HFFc6 (cell line): ENCODE data around the gene BPIFA1. TPM values are rescaled to one million over a fixed set of nuclear protein-coding genes. Genes with fewer than 3 reads are reported as not detected.

ENCODE experiments used
- DNase-seq: peaks from one replicate; pipeline ENCODE4 v3.0.0-alpha.2; 2018
- H3K27ac Mint-ChIP-seq: 2 replicates; pipeline ENCODE4 v1.8.0; 2020; ENCODE audit warnings: mild to moderate bottlenecking, mixed read lengths
- H3K27me3 Mint-ChIP-seq: 2 replicates; pipeline ENCODE4 v1.8.0; 2021; ENCODE audit warnings: mild to moderate bottlenecking, moderate library complexity, mixed read lengths; ENCODE audit not compliant: insufficient read depth
- H3K36me3 Mint-ChIP-seq: 2 replicates; pipeline ENCODE4 v1.8.0; 2021; ENCODE audit warnings: low read depth, mixed read lengths
- H3K4me1 Mint-ChIP-seq: 2 replicates; pipeline ENCODE4 v1.8.0; 2020; ENCODE audit warnings: low read depth, mixed read lengths
- H3K4me3 Mint-ChIP-seq: 2 replicates; pipeline ENCODE4 v1.8.0; 2020; ENCODE audit warnings: mild to moderate bottlenecking, moderate library complexity, mixed read lengths
- H3K9me3 Mint-ChIP-seq: 2 replicates; pipeline ENCODE4 v1.8.0; 2020; ENCODE audit warnings: mild to moderate bottlenecking, mixed read lengths
- total RNA-seq, 6 experiments: library from RNA; stranded (reverse); fragmentation: NEBNext Ultra II Directional; extraction: Animal tissue kit (Norgen Biotek cat#: 25700); gene quantifications; 2 replicates in 1 of 6; 3 replicates in 5 of 6; pipeline ENCODE4 v1.2.3, GENCODE V29; 2021
- TF ChIP-seq, protein P1 (sequence below): fragments of 200-600 bp; sonication (generic); IDR thresholded peaks from 2 replicates; pipeline ENCODE4 v1.5.0; 2021; ENCODE audit warnings: antibody characterized with exemption, mild to moderate bottlenecking

The BPIFA1 gene
- total RNA-seq, 6 experiments from 2014 or later: not detected

DNA sequence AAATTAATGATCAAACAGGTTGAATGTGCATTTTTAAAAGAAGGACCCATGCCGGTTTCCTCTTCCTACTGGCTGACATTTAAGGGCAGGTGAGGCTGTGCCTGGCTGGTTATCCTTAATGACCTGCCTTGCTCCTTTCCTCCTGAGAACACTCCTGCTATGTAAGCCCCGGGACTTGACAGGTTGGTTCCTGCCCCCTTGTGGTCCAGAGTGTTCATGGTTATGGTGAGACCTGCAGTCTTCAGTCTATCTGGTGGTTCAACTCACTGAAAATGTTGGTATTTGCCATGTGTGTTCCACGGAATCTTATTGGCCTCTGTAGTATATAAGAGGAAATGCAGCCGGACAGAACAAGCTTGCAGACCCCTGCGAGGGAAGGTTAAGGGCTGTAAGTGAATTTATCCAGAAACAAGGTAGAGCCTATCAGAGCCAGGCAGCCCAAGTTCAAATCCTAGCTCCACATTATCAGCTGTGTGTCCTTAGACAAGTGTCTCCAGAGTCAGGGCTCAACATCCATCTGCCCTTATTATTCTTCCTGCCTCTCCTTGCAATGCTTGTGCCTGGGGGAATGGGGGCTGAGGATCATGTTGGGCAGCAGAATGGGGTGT is 23.9 kb upstream of the BPIFA1 start:
- no peaks in the 10 kb centered on the region for H3K4me1 Mint-ChIP-seq
- H3K9me3 Mint-ChIP-seq: no peaks in the 10 kb centered on the region
- H3K4me3 Mint-ChIP-seq: no peak overlapping the region
- H3K27ac Mint-ChIP-seq: no peak overlapping the region
- peak; percentile 24 for DNase-seq
- TF ChIP-seq, protein P1, sequence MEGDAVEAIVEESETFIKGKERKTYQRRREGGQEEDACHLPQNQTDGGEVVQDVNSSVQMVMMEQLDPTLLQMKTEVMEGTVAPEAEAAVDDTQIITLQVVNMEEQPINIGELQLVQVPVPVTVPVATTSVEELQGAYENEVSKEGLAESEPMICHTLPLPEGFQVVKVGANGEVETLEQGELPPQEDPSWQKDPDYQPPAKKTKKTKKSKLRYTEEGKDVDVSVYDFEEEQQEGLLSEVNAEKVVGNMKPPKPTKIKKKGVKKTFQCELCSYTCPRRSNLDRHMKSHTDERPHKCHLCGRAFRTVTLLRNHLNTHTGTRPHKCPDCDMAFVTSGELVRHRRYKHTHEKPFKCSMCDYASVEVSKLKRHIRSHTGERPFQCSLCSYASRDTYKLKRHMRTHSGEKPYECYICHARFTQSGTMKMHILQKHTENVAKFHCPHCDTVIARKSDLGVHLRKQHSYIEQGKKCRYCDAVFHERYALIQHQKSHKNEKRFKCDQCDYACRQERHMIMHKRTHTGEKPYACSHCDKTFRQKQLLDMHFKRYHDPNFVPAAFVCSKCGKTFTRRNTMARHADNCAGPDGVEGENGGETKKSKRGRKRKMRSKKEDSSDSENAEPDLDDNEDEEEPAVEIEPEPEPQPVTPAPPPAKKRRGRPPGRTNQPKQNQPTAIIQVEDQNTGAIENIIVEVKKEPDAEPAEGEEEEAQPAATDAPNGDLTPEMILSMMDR: peak; percentile 70
- H3K36me3 Mint-ChIP-seq: no peaks in the 10 kb centered on the region
- peaks cover 20% of the 10 kb centered on the region for H3K27me3 Mint-ChIP-seq

- TF ChIP-seq, protein P1: no peak
- Mint-ChIP-seq H3K27me3 (peaks cover 31% of the 10 kb centered on the region), H3K27ac (no peak within 1 kb of the TSS), H3K36me3 (no peaks in the 10 kb centered on the region), H3K4me3 (no peak within 1 kb of the TSS), H3K9me3 (no peaks in the 10 kb centered on the region), H3K4me1 (no peaks in the 10 kb centered on the region)
- DNase-seq: no peak
Observed at GRCh38 chr20:33217052-33217451, 18.7 kb upstream of the BPIFA1 start, which contains the start of gene BPIFA3. BPIFA3 (plus strand) TSS chr20:33217352; CDS start chr20:33217537, 185 bp downstream.

DNA sequence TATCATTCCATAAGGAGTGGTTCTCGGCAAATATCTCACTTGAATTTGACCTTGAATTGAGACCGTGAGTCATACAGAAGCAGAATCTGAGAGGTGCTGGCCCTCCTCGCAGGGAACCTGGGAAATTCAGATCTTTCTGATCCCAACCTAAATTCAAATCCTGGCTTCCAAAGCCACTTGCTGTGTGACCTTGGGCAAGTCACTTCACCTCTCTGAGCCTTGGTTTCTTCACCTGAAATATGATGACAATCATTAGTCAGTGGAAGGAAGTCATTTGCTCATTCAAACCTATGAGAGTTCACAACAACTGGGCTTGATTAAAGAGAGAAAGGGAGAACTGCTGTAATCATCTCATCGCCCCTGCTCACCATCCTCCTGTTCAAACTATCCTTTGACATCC is 11.4 kb upstream of the BPIFA1 start:
- Mint-ChIP-seq H3K4me3 (no peak overlapping the region), H3K27me3 (peaks cover 31% of the 10 kb centered on the region; the same call in 1 of the 2 replicates), H3K4me1 (no peaks in the 10 kb centered on the region), H3K36me3 (no peaks in the 10 kb centered on the region), H3K27ac (no peak overlapping the region), H3K9me3 (no peaks in the 10 kb centered on the region)
- TF ChIP-seq, protein P1: no peak
- DNase-seq: no peak

- TF ChIP-seq, protein P1: no peak
- DNase-seq: no peak
- peaks cover 52% of the 10 kb centered on the region for H3K27me3 Mint-ChIP-seq
- no peaks in the 10 kb centered on the region for H3K4me1 Mint-ChIP-seq
- no peaks in the 10 kb centered on the region for H3K36me3 Mint-ChIP-seq
- H3K27ac Mint-ChIP-seq: no peak overlapping the region
- no peak overlapping the region for H3K4me3 Mint-ChIP-seq
- H3K9me3 Mint-ChIP-seq: no peaks in the 10 kb centered on the region
Observed at GRCh38 chr20:33229843-33230242, 6.0 kb upstream of the BPIFA1 start.

- no peak overlapping the region for H3K4me3 Mint-ChIP-seq
- H3K27me3 Mint-ChIP-seq: peaks cover 41% of the 10 kb centered on the region
- TF ChIP-seq, protein P1: no peak
- H3K4me1 Mint-ChIP-seq: no peaks in the 10 kb centered on the region
- DNase-seq: no peak
- no peaks in the 10 kb centered on the region for H3K36me3 Mint-ChIP-seq
- H3K27ac Mint-ChIP-seq: no peak overlapping the region
- no peaks in the 10 kb centered on the region for H3K9me3 Mint-ChIP-seq
Observed at GRCh38 chr20:33231237-33231636, 4.6 kb upstream of the BPIFA1 start.
